GM18507 (cell line): Measurements from ENCODE around the gene SEC14L1.
"Not testable (repeated sequence)": the region's sequence is repeated elsewhere in the genome, so short reads cannot be mapped to it uniquely, and the experiment has no call there.

Source experiments
- DNase-seq: peaks from one replicate; pipeline ENCODE4 v3.0.0; 2011; ENCODE audit warnings: low read depth; ENCODE audit not compliant: insufficient read length; ENCODE audit errors: extremely low spot score
- FAIRE-seq: peaks from 2 replicates; lab custom pipeline; 2011; peaks lifted over from hg19 to GRCh38; lab: Jason Lieb, UNC

Gene SEC14L1

DNA sequence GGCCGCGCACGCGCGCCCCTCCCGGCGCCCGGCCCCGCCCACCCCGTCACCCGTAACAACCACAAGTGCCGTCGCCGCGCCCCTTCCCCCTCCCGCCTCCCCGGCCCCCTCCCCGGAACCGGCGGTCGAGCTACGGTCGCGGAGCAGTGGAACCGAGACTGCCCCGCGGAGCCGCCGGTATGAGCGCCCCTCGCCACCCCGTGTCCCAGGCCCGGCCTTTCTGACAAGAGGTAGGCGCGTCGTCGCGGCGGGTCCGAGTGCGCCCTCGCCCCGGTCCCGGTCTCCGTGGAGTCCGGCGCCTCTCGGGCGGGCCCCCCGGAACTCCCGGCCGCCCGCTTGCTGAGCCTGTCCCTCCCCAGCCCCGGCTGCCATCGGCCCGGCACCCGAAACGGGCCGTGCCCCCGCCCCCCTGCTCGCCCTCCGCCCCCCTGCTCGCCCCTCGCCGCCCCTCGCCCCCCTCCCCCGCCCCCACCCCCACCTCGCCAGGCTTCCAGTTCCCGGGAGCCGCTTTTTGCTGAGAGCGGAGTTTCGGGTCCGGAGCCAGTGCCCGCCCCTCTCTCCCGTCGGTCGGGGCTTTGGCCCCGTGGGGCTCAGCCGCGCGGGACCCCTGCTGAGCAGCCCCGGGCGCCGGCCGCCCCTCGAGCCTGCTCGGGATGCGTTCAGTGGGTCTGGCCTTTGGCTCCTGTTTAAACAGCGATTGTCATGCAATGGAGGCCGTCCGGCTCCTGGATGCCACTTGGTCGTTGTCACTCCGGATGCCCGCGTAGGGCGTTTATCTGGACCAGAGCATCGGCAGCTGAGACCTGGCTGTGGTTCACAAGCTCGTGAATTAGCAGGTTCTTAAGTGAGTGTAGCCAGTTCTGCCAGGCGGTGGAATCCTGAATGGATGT lies at the start of gene SEC14L1:
SEC14L1 (plus strand) TSS at position 92 of the 890 bp plus-strand sequence. CDS start 2,628 bp downstream, outside the sequence.
- no peak for DNase-seq
- no peak for FAIRE-seq

DNA sequence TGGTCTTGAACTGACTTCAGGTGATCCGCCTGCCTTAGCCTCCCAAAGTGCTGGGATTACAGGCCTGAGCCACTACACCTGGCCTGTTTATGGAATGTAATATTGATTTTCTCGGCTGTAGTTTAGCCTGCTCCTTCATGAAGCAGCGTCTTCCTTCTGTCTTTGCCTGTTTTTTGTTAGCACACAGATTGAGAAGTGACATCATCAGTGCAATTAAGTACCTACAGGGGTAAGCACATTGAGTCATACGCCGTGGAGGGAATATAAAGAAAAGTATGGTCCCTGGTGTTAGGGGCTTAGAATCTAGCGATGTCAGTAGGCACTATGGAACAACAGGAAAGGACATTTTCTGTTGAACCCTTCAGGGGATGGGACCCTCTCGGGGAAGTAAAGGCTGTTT lies 48.7 kb upstream of the SEC14L1 start:
- DNase-seq (no peak), FAIRE-seq (no peak)

DNA sequence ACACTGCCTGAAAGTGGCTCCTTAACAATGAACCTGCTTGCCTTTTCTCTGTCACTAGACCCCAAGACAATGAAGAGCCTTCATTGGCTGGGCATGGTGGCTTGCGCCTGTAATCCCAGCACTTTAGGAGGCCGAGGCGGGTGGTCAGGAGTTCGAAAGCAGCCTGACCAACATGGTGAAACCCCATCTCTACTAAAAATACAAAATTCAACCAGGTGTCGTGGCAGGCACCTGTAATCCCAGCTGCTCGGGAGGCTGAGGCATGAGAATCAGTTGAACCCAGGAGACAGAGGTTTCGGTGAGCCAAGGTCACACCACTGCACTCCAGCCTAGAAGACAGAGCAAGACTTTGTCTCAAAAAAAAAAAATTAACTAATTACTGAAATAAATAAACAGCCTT lies 45.3 kb upstream of the SEC14L1 start:
- DNase-seq (no peak), FAIRE-seq (no peak)

DNA sequence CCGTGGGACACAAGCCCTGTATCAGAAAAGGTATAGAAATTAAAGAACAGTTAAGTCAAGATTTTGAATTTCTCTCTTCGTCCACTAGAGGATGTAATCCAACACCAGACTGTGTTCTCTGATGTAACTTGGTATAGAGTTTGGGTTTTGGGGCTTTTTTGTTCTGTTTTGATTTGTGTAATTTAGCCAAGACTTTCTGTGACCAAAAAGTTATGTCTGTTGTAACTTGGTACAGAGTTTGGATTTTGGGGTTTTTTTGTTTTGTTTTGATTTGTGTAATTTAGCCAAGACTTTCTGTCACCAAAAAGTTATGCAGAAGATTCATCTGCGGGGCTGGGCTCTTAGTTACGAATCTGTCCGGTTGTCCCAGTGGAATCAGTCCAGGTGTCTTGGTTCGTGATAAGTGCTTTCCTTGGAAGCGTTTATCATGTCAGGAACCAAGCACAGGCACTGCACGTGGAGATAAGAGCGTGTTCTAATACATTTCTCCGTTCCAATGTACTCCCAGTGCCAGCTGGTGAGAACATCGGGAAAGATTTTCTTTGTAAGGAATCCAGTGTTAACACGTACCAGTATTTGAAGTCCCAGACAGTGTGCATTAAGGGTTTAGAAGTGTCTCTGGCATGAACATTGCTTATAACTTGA lies 44.1 kb upstream of the SEC14L1 start:
- DNase-seq (no peak), FAIRE-seq (peak; percentile 63)

DNA sequence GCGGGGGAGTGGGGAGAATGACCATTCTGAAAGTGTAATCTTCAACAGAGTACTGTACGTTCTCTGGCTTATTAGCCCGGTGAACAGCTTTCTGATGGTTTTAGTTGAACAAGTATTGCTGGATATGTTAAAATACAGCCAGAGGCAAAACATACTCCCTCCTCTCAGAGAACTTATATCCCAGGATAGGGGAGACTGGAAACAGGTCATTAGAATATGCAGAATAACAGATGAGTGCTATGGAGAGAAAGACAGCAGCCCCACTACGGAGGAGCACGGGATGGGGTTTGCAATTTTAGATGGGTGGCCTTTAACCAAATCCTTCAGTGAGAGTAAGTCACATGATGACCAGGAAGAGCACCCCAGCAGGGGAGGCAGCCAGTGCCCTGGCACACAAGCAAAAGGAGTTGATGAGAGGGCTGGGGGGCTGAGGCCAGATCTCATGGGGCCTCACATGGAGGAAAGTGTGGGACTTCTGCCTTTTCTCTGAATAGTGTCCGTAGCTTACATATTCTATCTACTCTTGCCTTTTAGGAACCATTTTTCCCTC lies 43.1 kb upstream of the SEC14L1 start:
- DNase-seq = no peak
- FAIRE-seq = no peak

DNA sequence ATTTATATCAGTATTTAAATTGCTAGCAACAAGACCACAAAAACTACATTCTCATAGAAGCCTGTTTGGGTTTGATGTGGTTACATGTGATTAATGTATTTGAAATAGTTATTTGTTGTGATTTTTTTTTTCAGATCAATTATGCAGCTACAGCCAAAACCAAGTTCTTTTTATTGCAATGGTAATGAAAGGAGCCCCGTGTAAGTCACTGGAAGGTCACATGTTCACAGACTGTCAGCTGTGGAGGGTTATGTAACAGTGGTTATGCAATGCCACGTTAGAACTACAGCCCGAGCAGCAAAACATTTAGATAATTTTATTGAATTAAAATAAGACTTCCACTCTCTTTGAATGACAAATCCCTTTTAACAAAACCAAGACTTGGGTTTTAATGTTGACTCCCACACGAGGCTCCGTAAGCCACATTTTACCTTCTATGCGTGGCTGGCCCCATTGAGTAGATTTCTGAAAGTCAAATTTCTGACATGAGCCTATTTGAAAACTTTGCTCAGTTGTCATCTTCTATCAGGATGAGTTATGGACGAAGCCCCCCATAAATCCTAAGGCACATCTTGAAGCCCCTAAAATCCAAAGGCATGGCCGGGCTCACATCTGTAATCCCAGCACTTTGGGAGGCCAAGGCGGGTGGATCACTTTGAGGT lies 41.8 kb upstream of the SEC14L1 start:
- no peak for FAIRE-seq
- DNase-seq = no peak

- FAIRE-seq = no peak
- no peak for DNase-seq
Observed at GRCh38 chr17:77099997-77100396, 40.8 kb upstream of the SEC14L1 start.

DNA sequence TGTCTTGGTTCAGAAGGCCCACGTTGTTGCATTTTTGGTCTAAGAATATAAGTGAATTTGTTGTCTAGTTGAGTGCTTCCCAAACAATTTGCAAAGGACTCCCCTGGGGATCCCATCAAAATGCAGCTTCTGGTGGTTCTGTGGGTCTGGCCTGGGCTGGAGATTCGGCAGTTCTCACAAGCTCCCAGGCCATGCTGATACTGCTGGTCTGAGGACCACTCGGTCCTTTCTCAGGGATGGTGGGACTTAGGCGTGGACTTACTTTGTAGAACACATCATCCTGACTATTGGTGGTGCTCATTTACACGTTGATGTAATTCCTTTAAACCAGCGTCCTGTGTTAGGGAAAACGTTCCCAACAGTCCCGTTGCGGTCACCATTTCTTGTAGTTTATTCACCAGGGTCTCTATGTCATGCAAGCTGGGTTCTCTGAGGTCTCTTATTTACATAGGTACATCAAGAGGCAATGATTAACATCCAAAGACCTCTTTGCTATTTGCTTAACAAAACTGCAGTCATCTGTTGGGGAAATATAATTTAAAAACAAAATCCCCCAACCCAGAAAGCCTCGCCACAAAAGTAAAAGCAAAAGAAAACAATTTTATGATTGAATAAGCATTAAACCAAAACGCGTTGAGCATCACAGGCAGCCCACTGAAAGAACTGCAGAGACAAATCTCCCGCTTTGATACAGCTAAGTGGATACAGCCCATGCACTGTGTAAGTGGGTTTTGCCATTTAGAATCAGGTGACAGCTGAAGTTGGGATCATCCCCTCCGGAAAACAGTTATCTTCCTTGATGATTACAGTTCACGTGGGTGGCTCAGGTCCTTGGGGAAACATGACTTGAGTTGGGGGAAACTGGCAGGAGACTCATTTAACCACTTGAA lies 39.0 kb upstream of the SEC14L1 start:
- DNase-seq (no peak), FAIRE-seq (peak; percentile 5)

GRCh38 chr17:77102411-77103134 lies 38.2 kb upstream of the SEC14L1 start:
- FAIRE-seq, DNase-seq: not testable (repeated sequence)

- DNase-seq = no peak
- no peak for FAIRE-seq
Observed at GRCh38 chr17:77105706-77106105, 35.1 kb upstream of the SEC14L1 start.

GRCh38 chr17:77106874-77107358 lies 33.9 kb upstream of the SEC14L1 start:
- FAIRE-seq (peak; percentile 63), DNase-seq (no peak)

DNA sequence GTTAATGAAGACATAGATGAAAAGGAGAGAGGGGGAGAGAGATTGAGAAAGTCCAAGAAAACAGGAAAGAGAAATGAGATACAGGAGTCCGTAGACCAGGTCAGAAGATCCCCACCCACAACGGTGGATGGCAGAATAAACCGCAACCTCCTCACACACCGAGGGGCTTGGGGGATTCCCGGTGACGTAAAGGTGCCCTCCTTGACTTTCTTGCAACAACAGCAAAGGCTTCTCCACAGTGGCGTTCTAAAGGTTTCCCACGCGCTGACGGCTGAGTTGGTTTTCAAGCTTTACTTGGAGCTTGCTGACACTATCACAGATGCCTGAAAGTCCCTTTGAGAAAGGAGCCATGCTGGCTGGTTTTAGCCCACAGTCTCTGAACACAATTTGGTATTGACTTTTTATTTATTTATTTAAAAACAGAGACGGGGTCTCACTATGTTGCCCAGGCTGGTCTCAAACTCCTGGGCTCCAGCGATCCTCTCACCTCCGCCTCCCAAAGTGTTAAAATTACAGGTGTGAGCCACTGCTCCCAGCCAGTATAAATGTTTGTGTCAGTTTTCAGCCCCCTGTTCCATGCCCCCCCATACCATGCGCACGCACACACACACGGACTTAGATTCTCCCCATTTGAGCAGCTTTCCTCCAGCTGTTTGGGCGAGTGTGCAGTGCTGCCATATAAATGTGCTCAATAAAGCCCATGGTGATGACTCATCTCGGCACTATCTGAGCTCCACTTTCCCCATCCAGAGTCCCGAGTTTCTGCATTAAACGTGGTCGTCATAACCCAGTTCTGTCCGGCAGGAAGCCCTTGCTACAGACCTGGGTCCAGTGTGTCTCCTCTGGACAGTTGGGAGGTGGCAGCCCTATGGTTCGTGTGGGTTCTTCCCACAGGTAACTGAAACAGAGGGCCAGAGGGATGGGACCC lies 33.0 kb upstream of the SEC14L1 start:
- FAIRE-seq (peak; percentile 92), DNase-seq (no peak)

DNA sequence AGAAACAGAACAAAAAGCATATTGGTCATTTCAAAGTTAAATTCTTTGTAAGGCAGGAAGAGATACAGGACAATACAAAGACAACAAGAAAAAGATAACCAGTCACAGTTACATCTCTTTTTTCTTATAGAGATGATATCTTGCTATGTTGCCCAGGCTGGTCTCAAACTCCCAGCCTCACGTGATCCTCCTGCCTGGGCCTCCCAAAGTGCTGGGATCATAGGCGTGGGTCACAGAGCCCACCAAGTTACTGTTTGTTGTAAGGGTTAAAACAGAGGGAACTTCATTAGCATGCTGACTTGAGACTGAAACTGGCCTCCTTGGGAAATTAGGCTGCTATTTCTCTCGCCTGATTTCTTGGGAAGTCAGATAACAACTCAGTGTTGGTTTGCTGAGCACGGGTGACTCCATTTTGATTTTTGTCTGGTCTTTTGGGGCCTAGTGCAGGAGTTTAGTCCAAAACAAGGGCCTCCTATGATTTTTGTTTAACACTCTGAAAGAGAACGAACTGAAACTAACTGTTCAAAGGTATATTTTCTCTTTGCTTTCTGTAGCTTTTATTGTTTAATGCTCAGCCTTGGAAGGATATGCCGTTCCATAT lies 31.5 kb upstream of the SEC14L1 start:
- FAIRE-seq (no peak), DNase-seq (no peak)

- FAIRE-seq (peak; percentile 87), DNase-seq (no peak)
Observed at GRCh38 chr17:77109764-77110359, 30.9 kb upstream of the SEC14L1 start.

GRCh38 chr17:77111165-77111933 lies 29.4 kb upstream of the SEC14L1 start:
- FAIRE-seq, DNase-seq: not testable (repeated sequence)

- FAIRE-seq (no peak), DNase-seq (no peak)
Observed at GRCh38 chr17:77111934-77112296, 28.9 kb upstream of the SEC14L1 start.
